A549 (cell line): ENCODE measurements around the gene CDC42BPG. TPM values are rescaled to one million over a fixed set of nuclear protein-coding genes. Genes with fewer than 3 reads are reported as not detected.

Experiments used
- ATAC-seq, 2 experiments: fragments of 200-7000 bp in 1 of 2; fragments of >200 bp in 1 of 2; cut with Nextera tagmentation in 1 of 2; cut with Tn5 transposase in 1 of 2; 3 replicates each; pipeline versions ENCODE4 v1.8.0 to v1.9.1; 2018 to 2020; ENCODE audit warnings: mild to moderate bottlenecking in 1 of 2, moderate library complexity in 1 of 2
- CTCF ChIA-PET: fragments of 300-600 bp; sonication (Branson Sonifier 250); formaldehyde crosslinking; extraction: SDS; loops from one replicate; lab custom pipeline; 2021; ENCODE audit warnings: antibody characterized with exemption, inconsistent platforms; lab: Yijun Ruan, JAX
- POLR2A ChIA-PET: fragments of 350-600 bp; formaldehyde crosslinking; extraction: SDS; loops from one replicate; lab custom pipeline; 2021; ENCODE audit warnings: antibody characterized with exemption, inconsistent platforms; lab: Yijun Ruan, JAX
- DNase-seq, 2 experiments: peaks; one replicate each; pipeline versions ENCODE4 v3.0.0 to v3.0.0-alpha.2; 2011 to 2016; ENCODE audit warnings: low read depth in 1 of 2, low spot score in 1 of 2
- FAIRE-seq: peaks from 2 replicates; lab custom pipeline; 2011; peaks lifted over from hg19 to GRCh38; lab: Jason Lieb, UNC
- H3K27ac ChIP-seq, 2 experiments: fragments of >200 bp; sonication (Bioruptor Twin); formaldehyde crosslinking; 3 replicates each; pipeline ENCODE4 v1.5.1; 2016 to 2017
- H3K4me1 ChIP-seq: fragments of >200 bp; sonication (Bioruptor Twin); formaldehyde crosslinking; 3 replicates; pipeline ENCODE4 v1.6.1; 2016
- H3K4me2 ChIP-seq: fragments of >200 bp; sonication (Bioruptor Twin); formaldehyde crosslinking; 3 replicates; pipeline ENCODE4 v1.6.1; 2016
- H3K4me3 ChIP-seq: fragments of >200 bp; sonication (Bioruptor Twin); formaldehyde crosslinking; 3 replicates; pipeline ENCODE4 v1.5.1; 2016
- H3K9me3 ChIP-seq: fragments of >200 bp; sonication (Bioruptor Twin); formaldehyde crosslinking; 3 replicates; pipeline ENCODE4 v1.6.1; 2016
- BHLHE40 ChIP-seq: IDR thresholded peaks from 2 replicates; pipeline ENCODE4 v1.6.1; 2012; ENCODE audit warnings: low read depth, low read length, inconsistent platforms
- CBX2 ChIP-seq: fragments of 200-600 bp; sonication (generic); IDR thresholded peaks from 2 replicates; pipeline ENCODE4 v1.6.1; 2016; ENCODE audit warnings: low read depth, mild to moderate bottlenecking, borderline replicate concordance
- CEBPB ChIP-seq, 2 experiments: fragments of >200 bp in 1 of 2; sonication (Bioruptor Twin) in 1 of 2; formaldehyde crosslinking in 1 of 2; IDR thresholded peaks; 2 replicates each; pipeline ENCODE4 v1.6.1; 2012 to 2016
- EHMT2 ChIP-seq: fragments of 200-600 bp; sonication (generic); IDR thresholded peaks from 2 replicates; pipeline ENCODE4 v1.6.1; 2016; ENCODE audit warnings: antibody characterized with exemption, low read depth, mild to moderate bottlenecking, moderate library complexity
- EP300 ChIP-seq, 2 experiments: fragments of >200 bp; sonication (Bioruptor Twin); formaldehyde crosslinking; IDR thresholded peaks; 2 replicates in 1 of 2; 3 replicates in 1 of 2; pipeline ENCODE4 v1.6.1; 2016 to 2017
- JUNB ChIP-seq: fragments of >200 bp; sonication (Bioruptor Twin); formaldehyde crosslinking; IDR thresholded peaks from 2 replicates; pipeline ENCODE4 v1.6.1; 2016
- KDM1A ChIP-seq: fragments of 200-600 bp; sonication (generic); IDR thresholded peaks from 2 replicates; pipeline ENCODE4 v1.6.1; 2016; ENCODE audit warnings: low read depth, mild to moderate bottlenecking
- MYC ChIP-seq: IDR thresholded peaks from 2 replicates; pipeline ENCODE4 v1.6.1; 2012; ENCODE audit warnings: mild to moderate bottlenecking, inconsistent platforms, low read length, improper control_type of control experiment, borderline replicate concordance
- POLR2AphosphoS2 ChIP-seq: conservative IDR thresholded peaks from 2 replicates; pipeline ENCODE4 v1.6.1; 2012; ENCODE audit warnings: low read length, improper control_type of control experiment, inconsistent platforms
- RAD21 ChIP-seq, 2 experiments: fragments of >200 bp in 1 of 2; sonication (Bioruptor Twin) in 1 of 2; formaldehyde crosslinking in 1 of 2; IDR thresholded peaks in 1 of 2; conservative IDR thresholded peaks in 1 of 2; 2 replicates in 1 of 2; 3 replicates in 1 of 2; pipeline ENCODE4 v1.6.1; 2012 to 2018; ENCODE audit warnings: inconsistent platforms in 1 of 2
- RARB ChIP-seq: fragments of 250-450 bp; sonication (Bioruptor Pico); IDR thresholded peaks from 2 replicates; pipeline ENCODE4 v1.8.0; 2021; ENCODE audit warnings: mild to moderate bottlenecking, moderate library complexity
- RCOR1 ChIP-seq: fragments of 150-350 bp; IDR thresholded peaks from 2 replicates; pipeline ENCODE4 v1.6.1; 2014; ENCODE audit warnings: antibody characterized with exemption, low read length, low read depth
- RNF2 ChIP-seq: fragments of 200-600 bp; sonication (generic); IDR thresholded peaks from 2 replicates; pipeline ENCODE4 v1.6.1; 2016; ENCODE audit warnings: low read depth, mild to moderate bottlenecking, antibody characterized with exemption, moderate library complexity, borderline replicate concordance
- ZFP36 ChIP-seq: fragments of 450-650 bp; IDR thresholded peaks from 2 replicates; pipeline ENCODE4 v1.6.1; 2014; ENCODE audit warnings: borderline replicate concordance; ENCODE audit not compliant: partially characterized antibody
- ZNF302 ChIP-seq: fragments of 250-450 bp; sonication (Bioruptor Pico); IDR thresholded peaks from 2 replicates; pipeline ENCODE4 v1.9.0; 2021; ENCODE audit warnings: inconsistent platforms, mild to moderate bottlenecking, moderate library complexity
- ZSCAN20 ChIP-seq: fragments of 250-450 bp; sonication (Bioruptor Pico); IDR thresholded peaks from 2 replicates; pipeline ENCODE4 v1.8.0; 2022; ENCODE audit warnings: mild to moderate bottlenecking, moderate library complexity
- WGBS: methylation state at CpG from one replicate; pipeline ENCODE4 v1.1.6; 2017; ENCODE audit errors: missing lambda C conversion rate; 5-methylcytosine and 5-hydroxymethylcytosine counted together
- polyA plus RNA-seq, 4 experiments: library from polyadenylated mRNA; depleted of rRNA in 3 of 4; stranded (reverse); fragments of >200 nt; fragmentation: RNase III in 1 of 4; extraction: RNeasy Plus Mini Kit Qiagen cat#74134 plus additional on column Dnase treatment in 1 of 4; gene quantifications; 2 replicates in 3 of 4; 3 replicates in 1 of 4; pipeline ENCODE4 v1.2.3, GENCODE V29; 2011 to 2017
- TF ChIP-seq, protein P1 (sequence below): IDR thresholded peaks from 2 replicates; pipeline ENCODE4 v1.6.1; 2012; ENCODE audit warnings: low read depth, borderline replicate concordance
- TF ChIP-seq, protein P2 (sequence below): fragments of 150-350 bp; IDR thresholded peaks from 2 replicates; pipeline ENCODE4 v1.6.1; 2014; ENCODE audit warnings: low read depth, mild to moderate bottlenecking, low read length
- TF ChIP-seq, protein P3 (sequence below): IDR thresholded peaks from 2 replicates; pipeline ENCODE4 v1.6.1; 2012

Gene CDC42BPG
- polyA plus RNA-seq, 2 of the 4 experiments (the other 2 are of a cell fraction) = 0.35 to 1.0 TPM

DNA sequence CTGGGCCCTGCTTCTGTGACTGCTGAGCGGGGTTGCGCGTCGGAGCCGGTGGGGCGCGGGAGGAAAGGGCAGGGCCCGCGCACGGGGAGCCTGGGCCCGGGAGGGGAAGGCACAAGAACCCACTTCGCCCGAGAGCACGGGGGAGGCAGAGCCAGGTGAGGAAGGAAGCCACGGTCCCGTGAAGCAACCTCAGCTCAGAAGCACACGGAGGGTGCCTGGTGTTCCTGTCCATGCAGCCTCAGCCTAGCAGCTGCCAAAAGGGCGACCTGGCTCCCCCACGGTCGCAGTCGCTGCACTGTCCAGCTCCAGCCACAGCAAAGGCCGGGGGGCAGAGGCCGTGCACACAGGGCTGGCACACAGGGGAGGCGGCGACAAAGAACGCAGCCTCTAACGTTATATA is 9.3 kb upstream of the CDC42BPG start (continued):
- TF ChIP-seq ZFP36 (no peak), ZNF302 (CRISPR knock-in tag) (no peak), EP300 (IDR thresholded peaks at IDR 0.05) (no peak), RAD21 (conservative IDR thresholded peaks at IDR 0.05 in 1 of 2, IDR thresholded peaks at IDR 0.05 in 1 of 2) (no peak), BHLHE40 (no peak), CBX2 (no peak), RARB (CRISPR knock-in tag) (no peak)
- TF ChIP-seq, protein P1, sequence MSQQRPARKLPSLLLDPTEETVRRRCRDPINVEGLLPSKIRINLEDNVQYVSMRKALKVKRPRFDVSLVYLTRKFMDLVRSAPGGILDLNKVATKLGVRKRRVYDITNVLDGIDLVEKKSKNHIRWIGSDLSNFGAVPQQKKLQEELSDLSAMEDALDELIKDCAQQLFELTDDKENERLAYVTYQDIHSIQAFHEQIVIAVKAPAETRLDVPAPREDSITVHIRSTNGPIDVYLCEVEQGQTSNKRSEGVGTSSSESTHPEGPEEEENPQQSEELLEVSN = no peak

DNA sequence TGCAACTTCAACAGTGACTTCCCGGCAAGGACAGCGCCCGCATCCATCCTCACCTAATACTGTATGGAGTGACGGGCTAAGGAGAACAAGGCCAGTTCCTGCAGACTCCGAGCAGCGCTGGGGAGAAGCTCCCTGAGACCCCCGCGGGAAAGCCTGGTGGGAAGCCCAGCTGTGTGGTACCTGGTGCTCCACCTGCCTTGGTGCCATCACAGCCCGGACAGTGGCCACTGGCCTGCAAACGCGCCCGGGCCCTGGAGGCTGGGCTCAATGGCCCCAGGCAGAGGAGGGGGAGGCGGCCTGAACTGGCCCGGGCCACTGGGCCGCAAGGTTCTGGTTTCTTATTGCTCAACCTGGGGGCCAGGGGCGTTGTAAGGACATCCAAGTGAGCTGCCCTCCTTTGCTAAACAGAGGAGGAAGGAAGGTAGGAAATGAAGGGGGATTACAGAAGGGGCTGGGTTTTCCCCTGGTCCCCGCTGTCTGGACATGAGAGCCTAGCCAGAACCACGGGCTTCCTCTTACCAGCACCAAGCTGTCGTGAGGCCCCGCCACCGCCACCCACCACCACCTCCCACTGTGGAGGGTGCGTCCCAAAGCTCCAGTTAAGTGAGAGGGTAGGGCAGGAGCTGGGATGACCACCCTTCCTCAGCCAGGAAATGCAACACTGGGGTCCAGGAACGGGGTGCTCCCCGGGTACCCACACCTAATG is 8.5 kb upstream of the CDC42BPG start:
- FAIRE-seq = no peak
- Histone ChIP-seq H3K4me2 (no peak overlapping the region; the same call in 2 of the 3 replicates), H3K4me1 (peaks cover 96% of the 10 kb centered on the region), H3K9me3 (no peaks in the 10 kb centered on the region), H3K4me3 (no peak overlapping the region), H3K27ac (peak overlapping the region; percentile 91 to 92)
- CTCF ChIA-PET = interaction anchor here (0.5 to 39.4 kb wide), 11 partner anchors 5 to 462 kb away, joined by 3 to 1607 read pairs (median 4); partner anchors contain the start of genes ARL2, CDC42BPG and EHD1
- POLR2A ChIA-PET = interaction anchor here (1.1 kb wide), 1 partner anchor 27 kb away, joined by 3 read pairs; no protein-coding TSS in a partner anchor
- 88% methylated on average over 22 of the region's 24 CpGs for WGBS
- DNase-seq = no peak
- ATAC-seq = no peak
- no peak for TF ChIP-seq RNF2
- TF ChIP-seq, protein P2, sequence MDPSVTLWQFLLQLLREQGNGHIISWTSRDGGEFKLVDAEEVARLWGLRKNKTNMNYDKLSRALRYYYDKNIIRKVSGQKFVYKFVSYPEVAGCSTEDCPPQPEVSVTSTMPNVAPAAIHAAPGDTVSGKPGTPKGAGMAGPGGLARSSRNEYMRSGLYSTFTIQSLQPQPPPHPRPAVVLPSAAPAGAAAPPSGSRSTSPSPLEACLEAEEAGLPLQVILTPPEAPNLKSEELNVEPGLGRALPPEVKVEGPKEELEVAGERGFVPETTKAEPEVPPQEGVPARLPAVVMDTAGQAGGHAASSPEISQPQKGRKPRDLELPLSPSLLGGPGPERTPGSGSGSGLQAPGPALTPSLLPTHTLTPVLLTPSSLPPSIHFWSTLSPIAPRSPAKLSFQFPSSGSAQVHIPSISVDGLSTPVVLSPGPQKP = no peak
- no peak for TF ChIP-seq CBX2
- no peak for TF ChIP-seq JUNB
- TF ChIP-seq ZSCAN20 (CRISPR knock-in tag) = no peak
- TF ChIP-seq, protein P3, sequence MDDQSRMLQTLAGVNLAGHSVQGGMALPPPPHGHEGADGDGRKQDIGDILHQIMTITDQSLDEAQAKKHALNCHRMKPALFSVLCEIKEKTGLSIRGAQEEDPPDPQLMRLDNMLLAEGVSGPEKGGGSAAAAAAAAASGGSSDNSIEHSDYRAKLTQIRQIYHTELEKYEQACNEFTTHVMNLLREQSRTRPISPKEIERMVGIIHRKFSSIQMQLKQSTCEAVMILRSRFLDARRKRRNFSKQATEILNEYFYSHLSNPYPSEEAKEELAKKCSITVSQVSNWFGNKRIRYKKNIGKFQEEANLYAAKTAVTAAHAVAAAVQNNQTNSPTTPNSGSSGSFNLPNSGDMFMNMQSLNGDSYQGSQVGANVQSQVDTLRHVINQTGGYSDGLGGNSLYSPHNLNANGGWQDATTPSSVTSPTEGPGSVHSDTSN = no peak
- TF ChIP-seq, all 56 proteins: peak for 0

DNA sequence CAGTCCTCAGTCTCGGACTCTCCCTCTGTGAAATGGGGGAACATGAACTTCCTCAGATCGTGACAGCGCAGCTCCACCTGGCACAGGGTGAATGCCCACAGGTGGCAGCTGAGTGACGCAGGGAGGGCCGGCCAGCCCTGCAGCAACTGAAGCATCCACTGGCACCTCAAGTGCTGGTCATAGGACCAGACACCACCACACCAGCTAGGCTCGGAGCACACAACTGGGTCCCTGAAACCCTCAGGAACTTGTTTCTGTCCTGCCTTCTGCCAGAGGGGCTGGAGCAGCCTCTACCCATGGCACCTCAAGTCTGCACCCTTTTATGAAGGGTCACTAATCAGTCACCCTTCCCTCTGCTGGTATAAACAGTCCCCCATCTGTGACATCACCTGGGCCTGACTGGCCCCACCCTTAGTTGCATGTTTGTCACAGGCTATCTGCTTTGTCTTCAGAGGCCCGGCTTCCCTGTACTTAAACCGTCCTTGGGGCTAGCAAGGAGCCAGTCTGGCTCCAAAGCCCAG is 7.4 kb upstream of the CDC42BPG start:
- Histone ChIP-seq H3K4me2 (no peak overlapping the region), H3K9me3 (no peaks in the 10 kb centered on the region), H3K4me3 (no peak overlapping the region), H3K27ac (peak overlapping the region; percentile 52 to 92; a peak in 5 of 6 replicates), H3K4me1 (peaks cover 93% of the 10 kb centered on the region)
- ChIA-PET CTCF (interaction anchor here (1.4 to 39.4 kb wide), 5 partner anchors 4 to 162 kb away, joined by 3 to 1607 read pairs (median 462); partner anchors contain the start of genes ARL2, CDC42BPG and EHD1), POLR2A (no interaction called here)
- no peak for FAIRE-seq
- 90% methylated on average over 6 of the region's 8 CpGs for WGBS
- ATAC-seq = no peak
- no peak for DNase-seq
- TF ChIP-seq RARB (CRISPR knock-in tag) (no peak), EHMT2 (no peak), KDM1A (no peak), MYC (no peak), RNF2 (no peak), RCOR1 (no peak), POLR2AphosphoS2 (0 out of 2 replicates have a peak, but pooled peaks have one; percentile 3), CEBPB (IDR thresholded peaks at IDR 0.05) (no peak)
